Inferior parietal cortex (tissue), 1 donor: ENCODE results near the gene LRRC32.
"Not testable (repeated sequence)": the region's sequence is repeated elsewhere in the genome, so short reads cannot be mapped to it uniquely, and the experiment has no call there.

Experiments used
- DNase-seq: peaks from one replicate; pipeline ENCODE4 v3.0.0-alpha.2; 2016; ENCODE audit errors: extremely low spot score

Gene LRRC32

DNA sequence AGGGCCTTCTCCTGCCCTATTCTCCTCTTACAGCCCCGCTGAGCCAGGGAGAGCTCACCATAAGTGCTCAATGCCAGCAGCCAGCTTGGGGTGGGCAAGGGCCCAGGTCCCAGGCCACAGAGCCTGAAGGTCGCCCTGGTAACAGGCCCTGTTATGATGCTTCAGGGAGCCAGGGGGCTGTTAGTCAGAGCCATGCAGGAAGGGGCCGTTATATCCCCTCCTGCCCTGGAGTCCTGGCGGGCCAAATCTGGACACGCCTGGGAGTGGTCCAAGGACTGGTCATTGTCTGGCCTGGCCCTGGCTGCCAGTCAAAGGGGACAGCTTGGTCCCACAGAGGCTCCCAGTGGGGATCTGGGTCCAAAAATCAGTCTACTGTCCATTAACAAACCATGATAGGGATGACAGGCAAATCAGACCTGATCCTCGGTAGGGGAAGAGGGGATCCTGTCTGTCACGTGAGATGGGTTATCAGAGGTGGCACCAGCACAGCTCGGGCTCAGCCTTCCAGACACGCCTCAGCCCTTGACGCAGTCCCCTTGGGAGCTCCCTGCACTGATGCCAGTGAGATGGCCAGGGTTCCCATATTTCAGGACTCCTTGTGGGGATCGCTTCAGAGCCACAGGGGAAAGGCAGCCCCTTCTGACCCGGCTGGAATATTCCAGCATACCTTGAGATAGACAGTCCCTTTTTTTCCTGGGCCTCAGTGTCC, 55.9 kb downstream of the LRRC32 start:
- DNase-seq, result no peak

DNA sequence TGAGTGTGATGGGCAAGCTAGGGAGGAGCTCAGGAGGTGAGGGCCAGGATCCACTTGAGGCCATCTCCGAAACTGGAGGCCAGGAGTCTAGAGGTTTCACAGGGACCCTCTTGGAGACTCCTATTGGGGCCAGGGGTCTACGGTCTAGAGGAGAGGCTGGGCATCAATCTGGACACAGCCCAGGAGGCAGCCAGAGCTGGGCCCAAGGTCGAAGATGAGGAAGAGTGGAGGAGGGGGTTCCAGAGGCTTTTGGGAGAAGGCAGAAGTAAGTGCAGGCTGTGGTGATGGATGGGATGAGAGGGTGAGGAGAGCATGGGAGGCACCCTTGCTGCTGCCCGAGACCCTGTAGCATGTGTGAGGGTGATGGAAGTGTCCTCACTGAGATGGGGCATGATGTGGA, 56.6 kb downstream of the LRRC32 start:
- no peak for DNase-seq

DNA sequence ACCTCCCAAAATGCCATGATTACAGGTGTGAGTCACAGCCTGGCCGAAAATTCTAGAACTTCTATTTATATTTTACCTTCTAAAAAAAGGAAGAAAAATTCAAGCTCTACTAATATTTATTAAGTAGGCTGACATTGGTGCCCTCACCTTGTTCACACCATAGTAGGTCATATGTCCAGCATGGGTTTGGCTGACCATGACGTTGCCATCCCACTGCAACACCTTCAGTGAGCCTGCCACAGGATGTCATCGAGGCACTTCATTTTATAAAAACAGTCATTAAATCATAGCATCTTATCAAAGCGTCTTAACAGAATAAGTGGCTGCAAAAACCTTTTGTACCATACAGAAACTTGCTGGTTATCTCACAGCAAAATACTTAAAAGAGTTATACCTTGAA, 58.3 kb downstream of the LRRC32 start:
- DNase-seq, result no peak

DNA sequence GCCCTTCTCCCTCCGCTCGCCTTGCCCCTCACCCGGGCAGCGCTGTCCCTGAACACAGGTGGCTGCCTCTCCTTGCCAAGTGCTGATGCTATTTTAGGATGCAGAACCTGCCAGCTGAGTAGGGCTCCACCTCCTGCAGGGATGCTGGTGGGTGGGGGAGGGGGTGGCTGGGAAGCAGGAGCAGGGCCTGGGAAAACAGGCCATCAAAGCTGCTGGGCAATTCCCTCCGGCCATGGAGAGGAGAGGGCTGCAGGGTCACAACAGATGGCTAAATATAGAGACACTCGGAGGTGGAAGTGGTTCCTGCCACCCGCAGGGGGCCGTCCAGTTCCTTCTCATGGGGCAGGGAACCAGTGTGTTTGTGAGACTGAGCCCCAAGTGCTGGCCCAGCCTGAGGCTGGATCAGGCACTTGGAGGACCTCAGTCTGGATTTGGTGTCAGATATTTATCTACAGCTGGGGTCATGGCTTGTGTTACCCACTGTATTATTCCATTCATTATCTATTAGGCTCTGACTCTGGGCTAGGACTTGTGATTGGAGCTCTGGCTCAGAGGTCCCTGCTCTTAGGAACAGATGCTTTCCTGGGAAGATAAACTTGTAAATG, 59.6 kb downstream of the LRRC32 start:
- DNase-seq, result no peak

DNA sequence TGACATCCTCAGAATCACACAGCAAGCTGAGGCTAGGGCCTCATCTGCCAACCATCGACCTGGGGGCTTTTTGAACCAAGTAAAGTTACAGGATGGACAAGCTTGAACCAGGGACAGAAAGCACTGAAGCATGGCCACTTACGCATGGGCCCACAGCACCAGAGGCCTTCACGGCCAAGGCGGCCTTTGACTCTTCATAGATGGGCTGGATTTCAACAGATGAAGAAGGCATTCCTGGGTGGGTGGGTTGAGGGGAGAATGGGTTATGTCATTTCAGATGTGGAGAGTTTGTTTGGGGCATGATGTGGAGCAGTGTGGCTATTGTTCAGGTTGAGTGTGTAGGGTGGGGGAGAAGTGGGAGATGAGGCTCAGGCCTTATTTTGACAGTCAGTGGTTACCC, 60.2 kb downstream of the LRRC32 start:
- no peak for DNase-seq

DNA sequence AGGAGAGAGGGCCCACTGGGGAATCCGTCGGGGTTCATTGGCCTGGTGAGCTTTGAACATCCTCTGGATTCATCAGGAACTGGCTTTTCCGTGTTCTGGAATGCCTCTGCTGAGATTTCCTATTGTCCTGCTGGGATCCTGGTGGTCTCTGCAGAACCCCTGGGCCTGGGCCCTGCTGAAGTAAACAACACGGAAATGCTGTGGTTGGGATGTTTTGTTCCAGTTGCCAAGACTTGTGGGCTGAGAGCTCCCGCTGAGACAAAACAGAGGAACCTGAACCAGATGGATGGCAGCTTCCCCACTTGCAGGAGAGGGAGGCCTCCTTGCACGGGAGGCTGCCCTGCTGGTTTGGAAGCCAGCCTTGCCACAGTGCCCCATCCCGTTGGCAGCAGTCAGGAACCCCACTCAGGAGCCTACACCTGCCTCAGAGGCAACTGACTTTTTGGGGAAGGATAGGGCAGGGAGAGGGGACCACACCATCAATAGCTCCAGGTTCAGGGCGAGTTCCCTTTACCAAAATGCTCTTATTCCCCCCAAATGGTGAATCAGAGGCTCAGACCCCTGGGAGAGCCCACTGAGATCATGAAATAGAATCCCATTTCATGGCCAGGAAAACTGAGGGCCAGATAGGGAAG, 60.7 kb downstream of the LRRC32 start:
- no peak for DNase-seq

DNA sequence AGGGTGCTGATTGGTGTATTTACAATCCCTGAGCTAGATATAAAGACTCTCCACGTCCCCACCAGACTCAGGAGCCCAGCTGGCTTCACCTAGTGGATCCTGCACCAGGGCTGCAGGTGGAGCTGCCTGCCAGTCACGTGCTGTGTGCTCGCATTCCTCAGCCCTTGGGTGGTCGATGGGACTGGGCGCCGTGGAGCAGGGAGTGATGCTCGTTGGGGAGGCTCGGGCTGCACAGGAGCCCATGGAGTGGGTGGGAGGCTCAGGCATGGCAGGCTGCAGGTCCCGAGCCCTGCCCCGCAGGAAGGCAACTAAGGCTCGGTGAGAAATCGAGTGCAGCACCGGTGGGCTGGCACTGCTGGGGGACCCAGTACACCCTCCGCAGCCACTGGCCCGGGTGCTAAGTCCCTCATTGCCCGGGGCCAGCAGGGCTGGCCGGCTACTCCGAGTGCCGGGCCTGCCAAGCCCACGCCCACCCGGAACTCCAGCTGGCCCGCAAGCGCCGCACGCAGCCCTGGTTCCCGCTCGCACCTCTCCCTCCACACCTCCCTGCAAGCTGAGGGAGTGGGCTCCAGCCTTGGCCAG, 61.6 kb downstream of the LRRC32 start:
- DNase-seq, result not testable (repeated sequence)

DNA sequence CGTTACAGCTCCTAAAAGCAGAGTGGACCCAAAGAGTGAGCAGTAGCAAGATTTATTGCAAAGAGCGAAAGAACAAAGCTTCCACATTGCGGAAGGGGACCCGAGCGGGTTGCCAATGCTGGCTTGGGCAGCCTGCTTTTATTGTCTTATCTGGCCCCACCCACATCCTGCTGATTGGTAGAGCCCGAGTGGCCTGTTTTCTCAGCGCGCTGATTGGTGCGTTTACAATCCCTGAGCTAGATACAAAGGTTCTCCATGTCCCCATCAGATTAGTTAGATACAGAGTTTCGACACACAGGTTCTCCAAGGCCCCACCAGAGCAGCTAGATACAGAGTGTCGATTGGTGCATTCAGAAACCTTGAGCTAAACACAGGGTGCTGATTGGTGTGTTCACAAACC, 62.3 kb downstream of the LRRC32 start:
- DNase-seq, result not testable (repeated sequence)
